KMS-11 (cell line): ENCODE measurements around the gene ZNF571.

Experiments used
- H2AFZ ChIP-seq: fragments of 200-600 bp; sonication (generic); 2 replicates; pipeline ENCODE4 v1.6.1; 2016; ENCODE audit warnings: antibody characterized with exemption, mixed run types, low read depth
- H3K27ac ChIP-seq: fragments of 200-600 bp; sonication (generic); 2 replicates; pipeline ENCODE4 v1.6.1; 2016; ENCODE audit warnings: mild to moderate bottlenecking, mixed run types
- H3K27me3 ChIP-seq: fragments of 200-600 bp; sonication (generic); 2 replicates; pipeline ENCODE4 v1.6.1; 2017; ENCODE audit warnings: mild to moderate bottlenecking, low read depth, mixed run types, moderate library complexity; ENCODE audit not compliant: insufficient read depth
- H3K36me3 ChIP-seq: fragments of 200-600 bp; sonication (generic); 2 replicates; pipeline ENCODE4 v1.6.1; 2017; ENCODE audit warnings: mild to moderate bottlenecking, mixed run types; ENCODE audit not compliant: insufficient read depth
- H3K4me1 ChIP-seq: fragments of 200-600 bp; sonication (generic); 2 replicates; pipeline ENCODE4 v1.6.1; 2016; ENCODE audit warnings: mild to moderate bottlenecking, low read depth, mixed run types; ENCODE audit not compliant: poor library complexity, severe bottlenecking
- H3K4me2 ChIP-seq: fragments of 200-600 bp; sonication (generic); 2 replicates; pipeline ENCODE4 v1.7.0; 2016; ENCODE audit warnings: mild to moderate bottlenecking, mixed run types
- H3K4me3 ChIP-seq: fragments of 200-600 bp; sonication (generic); IDR thresholded peaks from 2 replicates; pipeline ENCODE4 v1.6.1; 2017; ENCODE audit warnings: low read depth, low read length, mixed read lengths; ENCODE audit not compliant: insufficient read depth
- H3K79me2 ChIP-seq: fragments of 200-600 bp; sonication (generic); 2 replicates; pipeline ENCODE4 v1.6.1; 2016; ENCODE audit warnings: low read depth, mixed run types; ENCODE audit not compliant: insufficient read depth
- H3K9ac ChIP-seq: fragments of 200-600 bp; sonication (generic); 2 replicates; pipeline ENCODE4 v1.6.1; 2016; ENCODE audit warnings: mild to moderate bottlenecking, mixed run types
- H4K20me1 ChIP-seq: fragments of 200-600 bp; sonication (generic); 2 replicates; pipeline ENCODE4 v1.6.1; 2016; ENCODE audit warnings: mild to moderate bottlenecking, mixed run types; ENCODE audit not compliant: insufficient read depth
- CTCF ChIP-seq: fragments of 200-600 bp; sonication (generic); conservative IDR thresholded peaks from 2 replicates; pipeline ENCODE4 v1.6.1; 2017; ENCODE audit warnings: low read depth, mild to moderate bottlenecking, antibody characterized with exemption, low read length, moderate library complexity, mixed read lengths

ZNF571 gene

GRCh38 chr19:37594304-37594981 lies at the start of gene ZNF571, which contains the start of gene ZNF540:
Gene ZNF571, minus strand, starts transcription at chr19:37594792. Its CDS starts 8,116 bp downstream, at chr19:37586676.
Gene ZNF540, plus strand, starts transcription at chr19:37594876. Its CDS starts 3,572 bp downstream, at chr19:37598448.
- no peaks in the 10 kb centered on the region for H3K36me3 ChIP-seq
- peak within 1 kb of the TSS; percentile 19; the same call in 1 of the 2 replicates for H3K9ac ChIP-seq
- H3K4me3 ChIP-seq: peak within 1 kb of the TSS; percentile 52
- peak within 1 kb of the TSS; percentile 17; the same call in 1 of the 2 replicates for H3K27ac ChIP-seq
- no peaks in the 10 kb centered on the region for H3K4me1 ChIP-seq
- peak within 1 kb of the TSS; percentile 90 for H2AFZ ChIP-seq
- no peak for TF ChIP-seq CTCF
- no peaks in the 10 kb centered on the region for H3K27me3 ChIP-seq
- H3K4me2 ChIP-seq: peak within 1 kb of the TSS; percentile 50
- H4K20me1 ChIP-seq: no peaks in the 10 kb centered on the region
- no peaks in the 10 kb centered on the region for H3K79me2 ChIP-seq

GRCh38 chr19:37635076-37636056 lies 40.8 kb upstream of the ZNF571 start:
- Histone ChIP-seq H3K4me3 (no peak overlapping the region), H3K79me2 (no peaks in the 10 kb centered on the region)

DNA sequence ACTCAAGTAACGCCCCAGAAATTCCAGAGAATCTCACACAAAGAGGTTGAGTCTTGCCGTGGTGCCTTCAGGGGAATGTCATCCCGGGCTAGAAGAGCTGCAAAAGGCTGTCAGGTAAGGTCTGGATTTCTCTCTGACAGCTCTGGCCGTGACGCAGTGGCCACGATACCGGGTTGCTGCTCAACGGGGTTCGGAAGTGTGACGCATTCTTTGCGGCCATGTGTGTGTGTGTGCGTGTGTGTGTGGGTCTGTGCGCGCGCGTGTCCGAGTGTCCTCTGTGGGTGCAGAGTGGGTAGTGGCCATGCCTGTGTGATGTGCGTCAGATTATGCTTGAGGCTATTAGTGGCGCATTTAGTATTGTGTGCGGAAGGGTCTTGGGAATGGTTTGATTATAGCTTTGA lies 390 bp upstream of the ZNF571 start:
- Histone ChIP-seq H3K36me3 (no peaks in the 10 kb centered on the region), H3K4me3 (peak overlapping the region; percentile 52)

More at GRCh38 chr19:37635076-37636056, 40.8 kb upstream of the ZNF571 start:
- TF ChIP-seq CTCF: no peak
- Histone ChIP-seq H4K20me1 (no peaks in the 10 kb centered on the region), H3K27ac (no peak overlapping the region), H2AFZ (no peak overlapping the region), H3K9ac (no peak overlapping the region), H3K4me2 (no peak overlapping the region), H3K27me3 (no peaks in the 10 kb centered on the region), H3K4me1 (no peaks in the 10 kb centered on the region), H3K36me3 (no peaks in the 10 kb centered on the region)

More for the DNA sequence above, 390 bp upstream of the ZNF571 start:
- TF ChIP-seq CTCF: no peak
- H2AFZ ChIP-seq: peak overlapping the region; percentile 90
- H3K4me1 ChIP-seq: no peaks in the 10 kb centered on the region
- peak overlapping the region; percentile 47 for H3K4me2 ChIP-seq
- H3K27ac ChIP-seq: no peak overlapping the region
- H4K20me1 ChIP-seq: no peaks in the 10 kb centered on the region
- H3K27me3 ChIP-seq: no peaks in the 10 kb centered on the region
- no peak overlapping the region for H3K9ac ChIP-seq
- H3K79me2 ChIP-seq: no peaks in the 10 kb centered on the region
